ENCODE results near the gene GLG1. TPM values are rescaled to one million over a fixed set of nuclear protein-coding genes. Genes with fewer than 3 reads are reported as not detected.
"Not testable (repeated sequence)": the region's sequence is repeated elsewhere in the genome, so short reads cannot be mapped to it uniquely, and the experiment has no call there.

GLG1 gene
- total RNA-seq, 1 donor from 2014 or later, result 153 TPM

GRCh38 chr16:74557275-74557674 lies 49.6 kb downstream of the GLG1 start:
- TF ChIP-seq EZH2 (IDR thresholded peaks at IDR 0.05; ENCODE audit: insufficient read depth, low read length) (no peak), CTCF (IDR thresholded peaks at IDR 0.05; ENCODE audit: insufficient read depth, low read depth, low read length) (no peak)
- peaks cover 2% of the 10 kb centered on the region for H3K36me3 Mint-ChIP-seq (ENCODE audit: low read depth, unreplicated experiment)
- H4K20me1 ChIP-seq (ENCODE audit: insufficient read depth, low read length), result peaks cover 45% of the 10 kb centered on the region
- H3K36me3 ChIP-seq (ENCODE audit: insufficient read depth, low read length), result no peaks in the 10 kb centered on the region
- no peak overlapping the region for H3K4me3 ChIP-seq (ENCODE audit: insufficient read depth, low read depth, low read length)
- H3K9ac ChIP-seq (ENCODE audit: low read length), result no peak overlapping the region
- H3K27me3 ChIP-seq (ENCODE audit: insufficient read depth, low read length), result no peaks in the 10 kb centered on the region
- H3K4me1 Mint-ChIP-seq (ENCODE audit: low read depth, unreplicated experiment), result peaks cover 13% of the 10 kb centered on the region
- H3K4me1 ChIP-seq (ENCODE audit: insufficient read depth, low read length), result no peaks in the 10 kb centered on the region
- H3K27ac Mint-ChIP-seq (ENCODE audit: unreplicated experiment), result no peak overlapping the region
- H3K27ac ChIP-seq (ENCODE audit: low read depth, low read length), result no peak overlapping the region
- H3K4me3 Mint-ChIP-seq (ENCODE audit: unreplicated experiment), result no peak overlapping the region
- H3K27me3 Mint-ChIP-seq (ENCODE audit: low read depth, unreplicated experiment), result no peaks in the 10 kb centered on the region
- no peak overlapping the region for H3K4me2 ChIP-seq (ENCODE audit: low read length)
- H3K79me2 ChIP-seq (ENCODE audit: insufficient read depth, low read length), result peaks cover 66% of the 10 kb centered on the region
- no peak overlapping the region for H2AFZ ChIP-seq (ENCODE audit: low read depth, low read length)
- no peaks in the 10 kb centered on the region for H3K9me3 Mint-ChIP-seq (ENCODE audit: unreplicated experiment)
- DNase-seq (ENCODE audit: low read depth) (no peak), FAIRE-seq (no peak)
- no peaks in the 10 kb centered on the region for H3K9me3 ChIP-seq (ENCODE audit: insufficient read depth, low read depth, low read length)

DNA sequence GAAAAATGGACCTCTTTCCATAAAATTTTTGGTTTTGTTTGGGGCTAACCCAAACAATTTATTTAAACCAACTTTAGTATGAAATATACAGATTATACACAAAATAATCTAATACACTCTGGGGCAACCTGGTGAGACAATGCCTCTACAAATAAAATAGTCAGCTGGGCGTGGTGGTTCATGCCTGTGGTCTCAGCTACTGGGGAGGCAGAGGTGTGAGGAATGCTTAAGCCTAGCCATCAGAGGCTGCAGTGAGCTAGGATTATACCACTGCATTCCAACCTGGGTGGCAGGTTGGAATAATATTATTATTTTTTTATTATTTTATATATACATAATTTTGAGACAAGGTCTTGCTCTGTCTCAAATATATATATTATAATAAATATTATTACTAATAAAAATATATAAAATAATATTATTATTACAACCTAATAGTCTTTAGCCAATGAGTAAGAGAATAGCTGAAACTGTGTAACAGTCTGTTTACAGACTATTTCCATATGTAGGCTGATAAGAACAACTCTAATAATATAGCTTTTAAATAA lies 50.5 kb downstream of the GLG1 start:
- no peak for FAIRE-seq
- peaks cover 2% of the 10 kb centered on the region for H3K36me3 Mint-ChIP-seq (ENCODE audit: low read depth, unreplicated experiment)
- peak overlapping the region; percentile 75 for H3K27ac Mint-ChIP-seq (ENCODE audit: unreplicated experiment)
- no peak overlapping the region for H3K9ac ChIP-seq (ENCODE audit: low read length)
- no peaks in the 10 kb centered on the region for H3K36me3 ChIP-seq (ENCODE audit: insufficient read depth, low read length)
- H3K27me3 Mint-ChIP-seq (ENCODE audit: low read depth, unreplicated experiment), result no peaks in the 10 kb centered on the region
- H3K9me3 Mint-ChIP-seq (ENCODE audit: unreplicated experiment), result no peaks in the 10 kb centered on the region
- H3K4me1 ChIP-seq (ENCODE audit: insufficient read depth, low read length), result no peaks in the 10 kb centered on the region
- TF ChIP-seq EZH2 (IDR thresholded peaks at IDR 0.05; ENCODE audit: insufficient read depth, low read length), result no peak
- no peak for TF ChIP-seq CTCF (IDR thresholded peaks at IDR 0.05; ENCODE audit: insufficient read depth, low read depth, low read length)
- no peak overlapping the region for H2AFZ ChIP-seq (ENCODE audit: low read depth, low read length)
- no peak overlapping the region for H3K4me2 ChIP-seq (ENCODE audit: low read length)
- H3K4me3 ChIP-seq (ENCODE audit: insufficient read depth, low read depth, low read length), result no peak overlapping the region
- H3K27me3 ChIP-seq (ENCODE audit: insufficient read depth, low read length), result no peaks in the 10 kb centered on the region
- H3K79me2 ChIP-seq (ENCODE audit: insufficient read depth, low read length), result peaks cover 60% of the 10 kb centered on the region
- H3K4me3 Mint-ChIP-seq (ENCODE audit: unreplicated experiment), result no peak overlapping the region
- no peak overlapping the region for H3K27ac ChIP-seq (ENCODE audit: low read depth, low read length)
- peaks cover 9% of the 10 kb centered on the region for H3K4me1 Mint-ChIP-seq (ENCODE audit: low read depth, unreplicated experiment)
- no peaks in the 10 kb centered on the region for H3K9me3 ChIP-seq (ENCODE audit: insufficient read depth, low read depth, low read length)
- peak; percentile 60 for DNase-seq (ENCODE audit: low read depth)
- peaks cover 36% of the 10 kb centered on the region for H4K20me1 ChIP-seq (ENCODE audit: insufficient read depth, low read length)

DNA sequence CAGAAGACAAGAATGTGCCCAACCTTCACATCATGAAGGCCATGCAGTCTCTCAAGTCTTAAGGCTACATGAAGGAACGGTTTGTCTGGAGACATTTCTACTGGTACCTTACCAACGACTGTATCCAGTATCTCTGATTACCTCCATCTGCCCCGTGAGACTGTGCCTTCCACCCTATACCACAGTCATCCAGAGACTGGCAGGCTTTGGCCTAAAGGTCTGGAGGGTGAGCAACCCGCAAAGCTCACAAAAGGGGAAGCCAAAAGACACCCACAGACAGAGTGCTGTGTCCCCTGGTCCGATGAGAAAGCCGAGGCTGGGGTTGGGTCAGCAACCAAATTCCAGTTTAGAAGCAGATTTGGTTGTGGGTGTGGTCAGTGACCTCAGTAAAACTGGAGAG lies 54.6 kb downstream of the GLG1 start:
- FAIRE-seq; H3K36me3 ChIP-seq (ENCODE audit: insufficient read depth, low read length): not testable (repeated sequence)

GRCh38 chr16:74550227-74551019 lies 56.5 kb downstream of the GLG1 start:
- not testable (repeated sequence) for H3K4me2 ChIP-seq (ENCODE audit: low read length); H3K27ac Mint-ChIP-seq (ENCODE audit: unreplicated experiment); H3K4me3 ChIP-seq (ENCODE audit: insufficient read depth, low read depth, low read length); H3K27me3 Mint-ChIP-seq (ENCODE audit: low read depth, unreplicated experiment); H3K9me3 Mint-ChIP-seq (ENCODE audit: unreplicated experiment); H3K9me3 ChIP-seq (ENCODE audit: insufficient read depth, low read depth, low read length); H3K4me1 Mint-ChIP-seq (ENCODE audit: low read depth, unreplicated experiment); H3K4me3 Mint-ChIP-seq (ENCODE audit: unreplicated experiment); H3K4me1 ChIP-seq (ENCODE audit: insufficient read depth, low read length); DNase-seq (ENCODE audit: low read depth); H3K9ac ChIP-seq (ENCODE audit: low read length); FAIRE-seq; H3K27me3 ChIP-seq (ENCODE audit: insufficient read depth, low read length); H3K36me3 Mint-ChIP-seq (ENCODE audit: low read depth, unreplicated experiment); H3K36me3 ChIP-seq (ENCODE audit: insufficient read depth, low read length); H3K27ac ChIP-seq (ENCODE audit: low read depth, low read length); H2AFZ ChIP-seq (ENCODE audit: low read depth, low read length)
- H4K20me1 ChIP-seq (ENCODE audit: insufficient read depth, low read length), result peaks cover 12% of the 10 kb centered on the region
- H3K79me2 ChIP-seq (ENCODE audit: insufficient read depth, low read length), result peaks cover 17% of the 10 kb centered on the region

More for the DNA sequence above, 54.6 kb downstream of the GLG1 start:
- Histone ChIP-seq H4K20me1 (ENCODE audit: insufficient read depth, low read length) (peaks cover 13% of the 10 kb centered on the region), H3K79me2 (ENCODE audit: insufficient read depth, low read length) (peaks cover 24% of the 10 kb centered on the region)
- H3K27ac ChIP-seq (ENCODE audit: low read depth, low read length); H2AFZ ChIP-seq (ENCODE audit: low read depth, low read length); H3K9ac ChIP-seq (ENCODE audit: low read length); H3K27me3 ChIP-seq (ENCODE audit: insufficient read depth, low read length); DNase-seq (ENCODE audit: low read depth); H3K36me3 Mint-ChIP-seq (ENCODE audit: low read depth, unreplicated experiment); H3K4me1 ChIP-seq (ENCODE audit: insufficient read depth, low read length); H3K9me3 ChIP-seq (ENCODE audit: insufficient read depth, low read depth, low read length); H3K27ac Mint-ChIP-seq (ENCODE audit: unreplicated experiment); H3K27me3 Mint-ChIP-seq (ENCODE audit: low read depth, unreplicated experiment); H3K4me2 ChIP-seq (ENCODE audit: low read length); H3K4me3 Mint-ChIP-seq (ENCODE audit: unreplicated experiment); H3K4me3 ChIP-seq (ENCODE audit: insufficient read depth, low read depth, low read length); H3K9me3 Mint-ChIP-seq (ENCODE audit: unreplicated experiment): not testable (repeated sequence)
- H3K4me1 Mint-ChIP-seq (ENCODE audit: low read depth, unreplicated experiment), result peaks cover 12% of the 10 kb centered on the region
